Endothelial cell of umbilical vein (primary cell): Measurements from ENCODE around the gene FRMD5. TPM values are rescaled to one million over a fixed set of nuclear protein-coding genes. Genes with fewer than 3 reads are reported as not detected.

Experiments used
- BruUV-seq: library from RNA; stranded (reverse); fragments of 400-500 nt; replicated peaks from 2 replicates; lab custom pipeline; 2021; lab: Mats Ljungman, UMichigan
- CTCF ChIA-PET: fragments of 300-600, 350-600 bp; sonication (Branson Sonifier 250); formaldehyde crosslinking; loops from one replicate; lab custom pipeline; 2021; ENCODE audit warnings: antibody characterized with exemption, inconsistent platforms; lab: Charles Lee
- POLR2A ChIA-PET: fragments of 300-600, 350-600 bp; sonication (Branson Sonifier 250); formaldehyde crosslinking; loops from one replicate; lab custom pipeline; 2021; ENCODE audit warnings: antibody characterized with exemption, inconsistent platforms; lab: Charles Lee
- DNase-seq: peaks from one replicate; pipeline ENCODE4 v3.0.0-alpha.2; 2011; ENCODE audit warnings: low read depth, low spot score
- FAIRE-seq: peaks from 2 replicates; lab custom pipeline; 2011; peaks lifted over from hg19 to GRCh38; lab: Jason Lieb, UNC
- H2AFZ ChIP-seq: 2 replicates; pipeline ENCODE4 v1.6.0; 2012; ENCODE audit warnings: low read depth, low read length, control low read depth, inconsistent platforms
- H3K27ac ChIP-seq: 2 replicates; pipeline ENCODE4 v1.5.1; 2011; ENCODE audit warnings: low read depth, mild to moderate bottlenecking, control low read depth, low read length, moderate library complexity; ENCODE audit not compliant: insufficient read depth
- H3K27me3 ChIP-seq, 2 experiments: 2 replicates each; pipeline versions ENCODE4 v1.6.0 to v1.6.1; 2011; ENCODE audit warnings: low read length in 2 of 2, mixed read lengths in 1 of 2; ENCODE audit not compliant: control insufficient read depth in 2 of 2, insufficient read depth in 2 of 2
- H3K36me3 ChIP-seq, 2 experiments: 2 replicates in 1 of 2; 3 replicates in 1 of 2; pipeline ENCODE4 v1.5.1; 2011; ENCODE audit warnings: low read length in 2 of 2, mild to moderate bottlenecking in 1 of 2, moderate library complexity in 1 of 2; ENCODE audit not compliant: control insufficient read depth in 2 of 2, insufficient read depth in 2 of 2; ENCODE audit errors: extremely low read depth in 1 of 2
- H3K4me1 ChIP-seq: 3 replicates; pipeline ENCODE4 v1.5.1; 2011; ENCODE audit warnings: mild to moderate bottlenecking, low read length; ENCODE audit not compliant: control insufficient read depth, insufficient read depth; ENCODE audit errors: extremely low read depth
- H3K4me2 ChIP-seq: 2 replicates; pipeline ENCODE4 v1.6.1; 2011; ENCODE audit warnings: low read length, control low read depth, mixed read lengths; ENCODE audit not compliant: insufficient read depth
- H3K4me3 ChIP-seq, 3 experiments: fragments of 200-600 bp in 1 of 3; sonication (generic), shearing (Covaris generic) in 1 of 3; replicated peaks in 1 of 3; 2 replicates each; pipeline ENCODE4 v1.5.1; 2011 to 2016; ENCODE audit warnings: control low read depth in 3 of 3, low read length in 3 of 3, mild to moderate bottlenecking in 2 of 3, inconsistent platforms in 1 of 3, low read depth in 1 of 3, moderate library complexity in 1 of 3; ENCODE audit not compliant: insufficient read depth in 1 of 3
- H3K79me2 ChIP-seq: 2 replicates; pipeline ENCODE4 v1.6.0; 2012; ENCODE audit warnings: low read length, inconsistent platforms; ENCODE audit not compliant: control insufficient read depth, insufficient read depth
- H3K9ac ChIP-seq: replicated peaks from 2 replicates; pipeline ENCODE3; 2011; ENCODE audit warnings: low read length, control low read depth; ENCODE audit not compliant: insufficient read depth; ENCODE audit errors: extremely low read depth
- H3K9me1 ChIP-seq: replicated peaks from 3 replicates; pipeline ENCODE4 v1.6.0; 2011; ENCODE audit warnings: mild to moderate bottlenecking, low read length; ENCODE audit not compliant: control insufficient read depth, insufficient read depth; ENCODE audit errors: extremely low read depth
- H3K9me3 ChIP-seq: replicated peaks from 2 replicates; pipeline ENCODE4 v1.5.1; 2012; ENCODE audit warnings: low read length, inconsistent platforms; ENCODE audit not compliant: control insufficient read depth, insufficient read depth
- H4K20me1 ChIP-seq: replicated peaks from 2 replicates; pipeline ENCODE3; 2011; ENCODE audit warnings: mild to moderate bottlenecking, low read length; ENCODE audit not compliant: control insufficient read depth, insufficient read depth; ENCODE audit errors: extremely low read depth
- CTCF ChIP-seq, 2 donors: IDR thresholded peaks; 1 replicate in 1 of 2; 2 replicates in 1 of 2; pipeline ENCODE4 v1.5.1; 2011; ENCODE audit warnings: low read length in 2 of 2, mild to moderate bottlenecking in 2 of 2, moderate library complexity in 2 of 2, control low read depth in 1 of 2, inconsistent platforms in 1 of 2, low read depth in 1 of 2; ENCODE audit not compliant: insufficient read depth in 1 of 2; ENCODE audit errors: extremely low read depth in 1 of 2
- EZH2 ChIP-seq: IDR thresholded peaks from 2 replicates; pipeline ENCODE4 v1.6.1; 2012; ENCODE audit warnings: borderline replicate concordance, low read depth, mild to moderate bottlenecking, moderate library complexity, low read length, inconsistent platforms; ENCODE audit not compliant: severe bottlenecking
- FOS ChIP-seq: IDR thresholded peaks from 2 replicates; pipeline ENCODE4 v1.6.1; 2011; ENCODE audit warnings: mild to moderate bottlenecking, low read length, moderate library complexity, borderline replicate concordance; ENCODE audit not compliant: insufficient read depth
- GATA2 ChIP-seq: IDR thresholded peaks from 2 replicates; pipeline ENCODE4 v1.7.0; 2011; ENCODE audit warnings: low read depth, mild to moderate bottlenecking, moderate library complexity, mixed read lengths, low read length; ENCODE audit not compliant: insufficient read length, insufficient read depth
- JUN ChIP-seq: IDR thresholded peaks from 2 replicates; pipeline ENCODE4 v1.6.1; 2011; ENCODE audit warnings: borderline replicate concordance, low read depth; ENCODE audit not compliant: insufficient read length, insufficient read depth
- MAX ChIP-seq: IDR thresholded peaks from 2 replicates; pipeline ENCODE4 v1.6.1; 2011; ENCODE audit not compliant: insufficient read depth, insufficient read length
- MYC ChIP-seq: IDR thresholded peaks from one replicate; pipeline ENCODE4 v1.6.1; 2011; ENCODE audit warnings: mild to moderate bottlenecking, low read depth, low read length
- POLR2A ChIP-seq: IDR thresholded peaks from 2 replicates; pipeline ENCODE4 v1.6.1; 2012; ENCODE audit warnings: low read depth, mild to moderate bottlenecking, control low read depth, low read length
- POLR2AphosphoS5 ChIP-seq: IDR thresholded peaks from 2 replicates; pipeline ENCODE4 v1.6.1; 2012; ENCODE audit warnings: low read depth, mild to moderate bottlenecking, control low read depth, low read length, moderate library complexity; ENCODE audit not compliant: insufficient read depth
- dilution Hi-C: fragments of 300-500 bp; cut with MboI; formaldehyde crosslinking; loops from one replicate; pipeline ENCODE4 v1.15.0; 2019; ENCODE audit warnings: low sequenced_read_pairs; ENCODE audit not compliant: extremely low pct_ligation_motif_present
- intact Hi-C: fragments of 100-400 bp; cut with micrococcal nuclease; formaldehyde crosslinking; loops from one replicate; pipeline ENCODE4 v1.10.0; 2022
- polyA plus RNA-seq, 4 experiments: library from polyadenylated mRNA; depleted of rRNA in 3 of 4; stranded (reverse) in 3 of 4; unstranded in 1 of 4; fragments of >200 nt; gene quantifications; 2 replicates each; pipeline versions ENCODE4 v1.2.1 to v1.2.3, GENCODE V29; 2011 to 2012; ENCODE audit warnings: missing spikeins in 1 of 4
- total RNA-seq: library from RNA; stranded (reverse); gene quantifications from 2 replicates; pipeline ENCODE4 v1.2.3, GENCODE V29; 2021

The FRMD5 gene
- total and polyA plus RNA-seq, 2 donors (not counting 3 experiments of a cell fraction or from before 2014, with no cell fraction given) = 16.7 to 20.2 TPM

- H4K20me1 ChIP-seq = no peaks in the 10 kb centered on the region
- H3K4me2 ChIP-seq = no peak overlapping the region
- H3K4me3 ChIP-seq = no peak overlapping the region
- H3K9me3 ChIP-seq = no peaks in the 10 kb centered on the region
- CTCF ChIA-PET = interaction anchor here (0.9 kb wide), 1 partner anchor 10 kb away, joined by 3 read pairs; no protein-coding TSS in a partner anchor
- dilution Hi-C loops = no loop called here
- peaks cover 0 to 7% of the 10 kb centered on the region in 2 experiments for H3K36me3 ChIP-seq
- H2AFZ ChIP-seq = no peak overlapping the region
- intact Hi-C loops = loop anchor here (10.0 kb wide), 1 partner anchor 276 kb away; the partner anchor contains the start of gene FRMD5
- POLR2A ChIA-PET = no interaction called here
- no peak overlapping the region for H3K27ac ChIP-seq
- DNase-seq (no peak), FAIRE-seq (no peak)
- H3K9ac ChIP-seq = no peak overlapping the region
- H3K27me3 ChIP-seq = no peaks in the 10 kb centered on the region
- H3K9me1 ChIP-seq = no peaks in the 10 kb centered on the region
- BruUV-seq = no TSS peak
- no peak for TF ChIP-seq POLR2AphosphoS5
- no peak for TF ChIP-seq JUN
- TF ChIP-seq MYC = no peak
- no peak for TF ChIP-seq CTCF (IDR thresholded peaks at IDR 0.05; ENCODE audit: extremely low read depth in 1 of 2, insufficient read depth in 1 of 2, low read depth in 1 of 2, low read length in 2 of 2)
- TF ChIP-seq MAX = no peak
- TF ChIP-seq EZH2 = no peak
- no peak for TF ChIP-seq GATA2
- no peak for TF ChIP-seq FOS
- no peak for TF ChIP-seq POLR2A
- peaks cover 7% of the 10 kb centered on the region for H3K4me1 ChIP-seq
- H3K79me2 ChIP-seq = no peaks in the 10 kb centered on the region
Measured at GRCh38 chr15:43918717-43919116, 276.4 kb downstream of the FRMD5 start.
